PC-3 (cell line): ENCODE results near the gene CACNG1.

Experiments
- EZH2 ChIP-seq: fragments of 300-600 bp; sonication (generic); IDR thresholded peaks from one replicate; pipeline ENCODE4 v1.6.1; 2017; ENCODE audit warnings: antibody characterized with exemption, mild to moderate bottlenecking, low read length; ENCODE audit not compliant: unreplicated experiment
- EZH2phosphoT487 ChIP-seq: fragments of 300-600 bp; sonication (generic); IDR thresholded peaks from 2 replicates; pipeline ENCODE4 v1.6.1; 2018; ENCODE audit warnings: mild to moderate bottlenecking, antibody characterized with exemption, low read length, borderline replicate concordance
- TF ChIP-seq, protein P1 (sequence below): fragments of 300-600 bp; sonication (generic); conservative IDR thresholded peaks from 2 replicates; pipeline ENCODE4 v1.5.1; 2017; ENCODE audit warnings: antibody characterized with exemption, low read depth, mild to moderate bottlenecking, low read length

DNA sequence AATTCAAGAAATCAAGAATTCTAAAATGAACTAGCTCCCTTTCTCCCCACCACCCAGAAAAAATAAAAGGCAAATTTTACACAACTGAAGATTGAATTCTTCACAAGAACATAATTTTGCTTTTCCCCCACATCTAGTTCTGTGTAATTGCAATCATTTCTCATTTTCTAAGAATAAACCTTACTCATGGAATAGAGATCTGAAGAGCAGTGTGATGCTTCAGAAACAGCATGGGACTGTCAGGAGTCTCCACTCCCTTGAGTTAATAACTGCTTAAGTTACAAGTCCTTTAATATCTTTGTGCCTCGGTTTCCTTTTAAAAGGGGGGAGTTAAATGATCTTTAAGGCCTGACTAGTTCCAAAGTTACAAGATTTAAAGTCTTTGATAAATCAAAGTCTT lies 53.7 kb downstream of the CACNG1 start:
- TF ChIP-seq, protein P1, sequence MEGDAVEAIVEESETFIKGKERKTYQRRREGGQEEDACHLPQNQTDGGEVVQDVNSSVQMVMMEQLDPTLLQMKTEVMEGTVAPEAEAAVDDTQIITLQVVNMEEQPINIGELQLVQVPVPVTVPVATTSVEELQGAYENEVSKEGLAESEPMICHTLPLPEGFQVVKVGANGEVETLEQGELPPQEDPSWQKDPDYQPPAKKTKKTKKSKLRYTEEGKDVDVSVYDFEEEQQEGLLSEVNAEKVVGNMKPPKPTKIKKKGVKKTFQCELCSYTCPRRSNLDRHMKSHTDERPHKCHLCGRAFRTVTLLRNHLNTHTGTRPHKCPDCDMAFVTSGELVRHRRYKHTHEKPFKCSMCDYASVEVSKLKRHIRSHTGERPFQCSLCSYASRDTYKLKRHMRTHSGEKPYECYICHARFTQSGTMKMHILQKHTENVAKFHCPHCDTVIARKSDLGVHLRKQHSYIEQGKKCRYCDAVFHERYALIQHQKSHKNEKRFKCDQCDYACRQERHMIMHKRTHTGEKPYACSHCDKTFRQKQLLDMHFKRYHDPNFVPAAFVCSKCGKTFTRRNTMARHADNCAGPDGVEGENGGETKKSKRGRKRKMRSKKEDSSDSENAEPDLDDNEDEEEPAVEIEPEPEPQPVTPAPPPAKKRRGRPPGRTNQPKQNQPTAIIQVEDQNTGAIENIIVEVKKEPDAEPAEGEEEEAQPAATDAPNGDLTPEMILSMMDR = no peak
- TF ChIP-seq EZH2 (no peak), EZH2phosphoT487 (no peak)
